K562 (cell line): ENCODE data around the gene TBRG1. TPM values are rescaled to one million over a fixed set of nuclear protein-coding genes. Genes with fewer than 3 reads are reported as not detected.
A peak's percentile ranks its signal among the peaks of the same experiment; 100 is the strongest.

ENCODE experiments used
- BRD4 ChIP-seq: fragments of 200-600 bp; sonication (generic); IDR thresholded peaks from 2 replicates; pipeline ENCODE4 v1.6.1; 2017; ENCODE audit warnings: inconsistent platforms
- HNRNPK ChIP-seq: fragments of 200-400 bp; formaldehyde crosslinking; IDR thresholded peaks from one replicate; pipeline ENCODE4 v1.6.1; 2018; ENCODE audit warnings: mild to moderate bottlenecking, low read depth, low read length; ENCODE audit not compliant: poor library complexity, severe bottlenecking
- L3MBTL2 ChIP-seq: fragments of 450-650 bp; IDR thresholded peaks from 2 replicates; pipeline ENCODE4 v1.6.1; 2016; ENCODE audit warnings: mild to moderate bottlenecking, moderate library complexity
- POLR2AphosphoS5 ChIP-seq: IDR thresholded peaks from 2 replicates; pipeline ENCODE4 v1.6.1; 2011; ENCODE audit warnings: mild to moderate bottlenecking, low read depth, low read length, moderate library complexity; ENCODE audit not compliant: control insufficient read depth, insufficient read depth
- TAF1 ChIP-seq: IDR thresholded peaks from 2 replicates; pipeline ENCODE4 v1.6.1; 2011; ENCODE audit warnings: mild to moderate bottlenecking, low read length, moderate library complexity; ENCODE audit not compliant: insufficient read depth, control insufficient read depth, severe bottlenecking; ENCODE audit errors: extremely low read depth
- VEZF1 ChIP-seq: fragments of 200-800 bp; sonication (Bioruptor generic); IDR thresholded peaks from 2 replicates; pipeline ENCODE4 v1.6.1; 2017; ENCODE audit warnings: missing genetic modification characterization, missing compliant biosample characterization
- ZBTB8A ChIP-seq: fragments of 450-650 bp; IDR thresholded peaks from 2 replicates; pipeline ENCODE4 v1.6.1; 2018; ENCODE audit warnings: mild to moderate bottlenecking, moderate library complexity; ENCODE audit not compliant: partially characterized antibody
- ZNF398 ChIP-seq: fragments of 250-450 bp; sonication (Bioruptor Pico); IDR thresholded peaks from 2 replicates; pipeline ENCODE4 v1.8.0; 2021; ENCODE audit warnings: moderate library complexity, mild to moderate bottlenecking, inconsistent platforms
- polyA plus RNA-seq, 8 experiments: library from polyadenylated mRNA; depleted of rRNA in 4 of 8; stranded (reverse) in 5 of 8; unstranded in 3 of 8; fragments of >200 nt; fragmentation: Nextera tagmentation in 2 of 8; fragmentation: Illumina TruSeq in 1 of 8; extraction: Ambion mirVana in 2 of 8; extraction: Trizol in 1 of 8; gene quantifications; 2 replicates each; pipeline versions ENCODE4 v1.2.1 to v1.2.3, GENCODE V29; 2011 to 2014; ENCODE audit warnings: inconsistent platforms in 1 of 8, missing spikeins in 1 of 8
- total RNA-seq, 7 experiments: library from RNA; depleted of rRNA in 6 of 7; stranded (reverse); fragments of >200 nt in 6 of 7; fragmentation: Illumina TruSeq in 2 of 7; extraction: Trizol in 2 of 7; gene quantifications; 2 replicates each; pipeline versions ENCODE4 v1.2.1 to v1.2.3, GENCODE V29; 2011 to 2021; ENCODE audit warnings: low replicate concordance in 1 of 7
- TF ChIP-seq, protein P1 (sequence below): fragments of 450-650 bp; IDR thresholded peaks from 2 replicates; pipeline ENCODE4 v1.6.1; 2016; ENCODE audit warnings: mild to moderate bottlenecking, moderate library complexity
- TF ChIP-seq, protein P2 (sequence below): sonication (generic); formaldehyde crosslinking; IDR thresholded peaks from 2 replicates; pipeline ENCODE4 v1.8.0; 2022; ENCODE audit warnings: mild to moderate bottlenecking, missing genetic modification reagents

TBRG1 gene
- total and polyA plus RNA-seq, 9 of the 15 experiments (the other 6 are each of a cell fraction or from before 2014, with no cell fraction given) = 8.7 to 30.0 (median 20.2) TPM

GRCh38 chr11:124673333-124674167, 50.9 kb downstream of the TBRG1 start, which contains the start of the genes SIAE and SPA17 (continued):
- TF ChIP-seq, protein P1, sequence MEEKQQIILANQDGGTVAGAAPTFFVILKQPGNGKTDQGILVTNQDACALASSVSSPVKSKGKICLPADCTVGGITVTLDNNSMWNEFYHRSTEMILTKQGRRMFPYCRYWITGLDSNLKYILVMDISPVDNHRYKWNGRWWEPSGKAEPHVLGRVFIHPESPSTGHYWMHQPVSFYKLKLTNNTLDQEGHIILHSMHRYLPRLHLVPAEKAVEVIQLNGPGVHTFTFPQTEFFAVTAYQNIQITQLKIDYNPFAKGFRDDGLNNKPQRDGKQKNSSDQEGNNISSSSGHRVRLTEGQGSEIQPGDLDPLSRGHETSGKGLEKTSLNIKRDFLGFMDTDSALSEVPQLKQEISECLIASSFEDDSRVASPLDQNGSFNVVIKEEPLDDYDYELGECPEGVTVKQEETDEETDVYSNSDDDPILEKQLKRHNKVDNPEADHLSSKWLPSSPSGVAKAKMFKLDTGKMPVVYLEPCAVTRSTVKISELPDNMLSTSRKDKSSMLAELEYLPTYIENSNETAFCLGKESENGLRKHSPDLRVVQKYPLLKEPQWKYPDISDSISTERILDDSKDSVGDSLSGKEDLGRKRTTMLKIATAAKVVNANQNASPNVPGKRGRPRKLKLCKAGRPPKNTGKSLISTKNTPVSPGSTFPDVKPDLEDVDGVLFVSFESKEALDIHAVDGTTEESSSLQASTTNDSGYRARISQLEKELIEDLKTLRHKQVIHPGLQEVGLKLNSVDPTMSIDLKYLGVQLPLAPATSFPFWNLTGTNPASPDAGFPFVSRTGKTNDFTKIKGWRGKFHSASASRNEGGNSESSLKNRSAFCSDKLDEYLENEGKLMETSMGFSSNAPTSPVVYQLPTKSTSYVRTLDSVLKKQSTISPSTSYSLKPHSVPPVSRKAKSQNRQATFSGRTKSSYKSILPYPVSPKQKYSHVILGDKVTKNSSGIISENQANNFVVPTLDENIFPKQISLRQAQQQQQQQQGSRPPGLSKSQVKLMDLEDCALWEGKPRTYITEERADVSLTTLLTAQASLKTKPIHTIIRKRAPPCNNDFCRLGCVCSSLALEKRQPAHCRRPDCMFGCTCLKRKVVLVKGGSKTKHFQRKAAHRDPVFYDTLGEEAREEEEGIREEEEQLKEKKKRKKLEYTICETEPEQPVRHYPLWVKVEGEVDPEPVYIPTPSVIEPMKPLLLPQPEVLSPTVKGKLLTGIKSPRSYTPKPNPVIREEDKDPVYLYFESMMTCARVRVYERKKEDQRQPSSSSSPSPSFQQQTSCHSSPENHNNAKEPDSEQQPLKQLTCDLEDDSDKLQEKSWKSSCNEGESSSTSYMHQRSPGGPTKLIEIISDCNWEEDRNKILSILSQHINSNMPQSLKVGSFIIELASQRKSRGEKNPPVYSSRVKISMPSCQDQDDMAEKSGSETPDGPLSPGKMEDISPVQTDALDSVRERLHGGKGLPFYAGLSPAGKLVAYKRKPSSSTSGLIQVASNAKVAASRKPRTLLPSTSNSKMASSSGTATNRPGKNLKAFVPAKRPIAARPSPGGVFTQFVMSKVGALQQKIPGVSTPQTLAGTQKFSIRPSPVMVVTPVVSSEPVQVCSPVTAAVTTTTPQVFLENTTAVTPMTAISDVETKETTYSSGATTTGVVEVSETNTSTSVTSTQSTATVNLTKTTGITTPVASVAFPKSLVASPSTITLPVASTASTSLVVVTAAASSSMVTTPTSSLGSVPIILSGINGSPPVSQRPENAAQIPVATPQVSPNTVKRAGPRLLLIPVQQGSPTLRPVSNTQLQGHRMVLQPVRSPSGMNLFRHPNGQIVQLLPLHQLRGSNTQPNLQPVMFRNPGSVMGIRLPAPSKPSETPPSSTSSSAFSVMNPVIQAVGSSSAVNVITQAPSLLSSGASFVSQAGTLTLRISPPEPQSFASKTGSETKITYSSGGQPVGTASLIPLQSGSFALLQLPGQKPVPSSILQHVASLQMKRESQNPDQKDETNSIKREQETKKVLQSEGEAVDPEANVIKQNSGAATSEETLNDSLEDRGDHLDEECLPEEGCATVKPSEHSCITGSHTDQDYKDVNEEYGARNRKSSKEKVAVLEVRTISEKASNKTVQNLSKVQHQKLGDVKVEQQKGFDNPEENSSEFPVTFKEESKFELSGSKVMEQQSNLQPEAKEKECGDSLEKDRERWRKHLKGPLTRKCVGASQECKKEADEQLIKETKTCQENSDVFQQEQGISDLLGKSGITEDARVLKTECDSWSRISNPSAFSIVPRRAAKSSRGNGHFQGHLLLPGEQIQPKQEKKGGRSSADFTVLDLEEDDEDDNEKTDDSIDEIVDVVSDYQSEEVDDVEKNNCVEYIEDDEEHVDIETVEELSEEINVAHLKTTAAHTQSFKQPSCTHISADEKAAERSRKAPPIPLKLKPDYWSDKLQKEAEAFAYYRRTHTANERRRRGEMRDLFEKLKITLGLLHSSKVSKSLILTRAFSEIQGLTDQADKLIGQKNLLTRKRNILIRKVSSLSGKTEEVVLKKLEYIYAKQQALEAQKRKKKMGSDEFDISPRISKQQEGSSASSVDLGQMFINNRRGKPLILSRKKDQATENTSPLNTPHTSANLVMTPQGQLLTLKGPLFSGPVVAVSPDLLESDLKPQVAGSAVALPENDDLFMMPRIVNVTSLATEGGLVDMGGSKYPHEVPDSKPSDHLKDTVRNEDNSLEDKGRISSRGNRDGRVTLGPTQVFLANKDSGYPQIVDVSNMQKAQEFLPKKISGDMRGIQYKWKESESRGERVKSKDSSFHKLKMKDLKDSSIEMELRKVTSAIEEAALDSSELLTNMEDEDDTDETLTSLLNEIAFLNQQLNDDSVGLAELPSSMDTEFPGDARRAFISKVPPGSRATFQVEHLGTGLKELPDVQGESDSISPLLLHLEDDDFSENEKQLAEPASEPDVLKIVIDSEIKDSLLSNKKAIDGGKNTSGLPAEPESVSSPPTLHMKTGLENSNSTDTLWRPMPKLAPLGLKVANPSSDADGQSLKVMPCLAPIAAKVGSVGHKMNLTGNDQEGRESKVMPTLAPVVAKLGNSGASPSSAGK = peak; percentile 64
- TF ChIP-seq ZNF398 (no peak), HNRNPK (no peak), VEZF1 (peak; percentile 72), ZBTB8A (no peak), L3MBTL2 (peak; percentile 57; the same call in 1 of the 2 replicates), TAF1 (peak; percentile 88), POLR2AphosphoS5 (peak; percentile 76), BRD4 (no peak)
- TF ChIP-seq, protein P2, sequence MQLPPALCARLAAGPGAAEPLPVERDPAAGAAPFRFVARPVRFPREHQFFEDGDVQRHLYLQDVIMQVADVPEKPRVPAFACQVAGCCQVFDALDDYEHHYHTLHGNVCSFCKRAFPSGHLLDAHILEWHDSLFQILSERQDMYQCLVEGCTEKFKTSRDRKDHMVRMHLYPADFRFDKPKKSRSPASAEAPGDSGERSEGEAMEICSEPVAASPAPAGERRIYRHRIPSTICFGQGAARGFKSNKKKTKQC = 0 out of 2 replicates have a peak, but pooled peaks have one; percentile 52
